Measurements from ENCODE around the gene PON3. TPM values are rescaled to one million over a fixed set of nuclear protein-coding genes. Genes with fewer than 3 reads are reported as not detected.

PON3 gene
- total and polyA plus RNA-seq, 2 of the 8 experiments (the other 6 are each of a cell fraction or from before 2014, with no cell fraction given), result not detected

DNA sequence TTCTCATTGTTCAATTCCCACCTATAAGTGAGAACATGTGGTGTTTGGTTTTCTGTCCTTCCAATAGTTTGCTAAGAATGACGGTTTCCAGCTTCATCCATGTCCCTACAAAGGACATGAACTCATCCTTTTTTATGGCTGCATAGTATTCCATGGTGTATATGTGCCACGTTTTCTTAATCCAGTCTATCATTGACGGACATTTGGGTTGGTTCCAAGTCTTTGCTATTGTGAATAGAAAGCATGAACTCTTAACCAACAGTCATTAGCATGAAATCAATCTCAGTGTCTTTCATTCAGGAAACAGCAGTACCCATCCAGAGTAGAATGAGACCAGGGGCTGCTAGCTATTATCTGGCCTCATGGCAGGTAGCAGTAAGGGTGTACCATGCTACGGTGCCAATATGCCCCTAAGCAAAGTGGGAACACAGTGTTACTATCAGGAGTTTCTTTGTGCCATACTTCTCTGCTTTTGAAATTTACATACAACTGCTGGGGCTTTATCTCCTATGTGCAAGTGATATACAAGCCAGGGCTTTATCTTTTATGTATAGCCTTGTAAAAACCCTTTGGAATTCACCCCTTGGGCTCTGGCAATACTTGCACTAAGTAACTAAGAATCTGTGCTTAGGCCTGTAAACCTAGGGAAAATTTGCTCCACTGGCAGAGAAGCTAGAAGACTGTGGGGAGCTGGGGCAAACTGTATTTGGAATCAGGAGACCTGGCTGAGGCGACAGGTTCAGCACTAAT, 33.2 kb upstream of the PON3 start:
- Histone ChIP-seq H2AK5ac (ENCODE audit: low read depth, low read length) (no peak overlapping the region), H3K4ac (replicated peaks; ENCODE audit: insufficient read length, low read depth, low read length) (no peak overlapping the region), H4K8ac (ENCODE audit: extremely low read depth, insufficient read depth, low read length) (no peak overlapping the region), H3K36me3 (ENCODE audit: control insufficient read depth in 2 of 4, insufficient read depth in 4 of 4, low read length in 3 of 4) (no peaks in the 10 kb centered on the region), H3K79me2 (ENCODE audit: control insufficient read depth in 1 of 2, insufficient read depth in 2 of 2, low read length in 2 of 2) (peaks cover 0 to 15% of the 10 kb centered on the region in 2 experiments; a peak in 1 of 4 replicates), H3K56ac (replicated peaks; ENCODE audit: insufficient read length, low read depth, low read length) (no peak overlapping the region), H3K27ac (ENCODE audit: low read depth, low read length) (no peak overlapping the region), H3K27me3 (replicated peaks in 1 of 4; ENCODE audit: control insufficient read depth in 3 of 4, extremely low read depth in 1 of 4, insufficient read depth in 3 of 4, low read length in 3 of 4) (peaks cover 0 to 1% (median 0%) of the 10 kb centered on the region in 4 experiments; a peak in 1 of 7 replicates), H4K5ac (ENCODE audit: insufficient read length, low read depth, low read length) (no peak overlapping the region), H2BK5ac (ENCODE audit: low read depth, low read length) (no peak overlapping the region), H3K4me1 (replicated peaks in 1 of 4; ENCODE audit: control insufficient read depth in 3 of 4, insufficient read depth in 4 of 4, low read length in 3 of 4) (peaks cover 0 to 12% (median 4%) of the 10 kb centered on the region in 4 experiments; a peak in 4 of 7 replicates), H2BK12ac (ENCODE audit: low read depth, low read length) (no peak overlapping the region), H3K18ac (ENCODE audit: extremely low read depth, low read length) (no peak overlapping the region), H4K91ac (replicated peaks; ENCODE audit: insufficient read length, low read length) (no peak overlapping the region), H2AFZ (ENCODE audit: low read length) (no peak overlapping the region), H3K23ac (ENCODE audit: insufficient read length) (no peak overlapping the region), H3K4me2 (ENCODE audit: insufficient read depth in 1 of 2, low read depth in 2 of 2, low read length in 2 of 2) (no peak overlapping the region), H3K23me2 (ENCODE audit: low read depth, low read length) (no peaks in the 10 kb centered on the region), H2BK20ac (ENCODE audit: low read length) (no peak overlapping the region), H3K79me1 (ENCODE audit: low read depth, low read length) (no peaks in the 10 kb centered on the region; the same call in 1 of the 2 replicates), H3K9me3 (ENCODE audit: insufficient read depth in 2 of 2, low read depth in 1 of 2, low read length in 1 of 2) (peaks cover 0 to 5% of the 10 kb centered on the region in 2 experiments; a peak in 1 of 4 replicates), H2BK120ac (replicated peaks; ENCODE audit: low read depth, low read length) (no peak overlapping the region), H3K4me3 (ENCODE audit: extremely low read depth in 1 of 4, insufficient read depth in 2 of 4, low read depth in 3 of 4, low read length in 4 of 4) (no peak overlapping the region), H3K9ac (replicated peaks in 1 of 4; ENCODE audit: extremely low read depth in 1 of 4, low read depth in 3 of 4, low read length in 3 of 4) (no peak overlapping the region), H3K14ac (ENCODE audit: insufficient read length) (no peak overlapping the region), H4K20me1 (replicated peaks in 1 of 2; ENCODE audit: control insufficient read depth in 1 of 2, insufficient read depth in 2 of 2, low read length in 2 of 2) (peaks cover 0 to 3% of the 10 kb centered on the region in 2 experiments), H2BK15ac (ENCODE audit: low read length) (no peak overlapping the region)
- DNase-seq (ENCODE audit: low read depth in 1 of 2, low spot score in 2 of 2) (no peak), FAIRE-seq (no peak)
- ChIA-PET POLR2A (ENCODE audit: partially characterized antibody) (interaction anchor here (0.8 kb wide), 1 partner anchor 25 kb away, joined by 3 read pairs; no protein-coding TSS in a partner anchor), CTCF (ENCODE audit: partially characterized antibody) (interaction anchor here (0.6 to 1.8 kb wide), 5 partner anchors 34 to 702 kb away, joined by 3 to 5 read pairs (median 3); partner anchors contain the start of gene PON3)
- WGBS, 2 experiments (ENCODE audit: extremely low coverage in 1 of 2, insufficient coverage in 1 of 2, insufficient read length in 1 of 2, insufficient replicate concordance in 2 of 2, low coverage in 1 of 2, low lambda C conversion rate in 2 of 2, missing lambda C conversion rate in 1 of 2), result 74% methylated on average over 5 of the region's 5 CpGs; no CpG with 5 or more reads in 1 of the 2 experiments
- TF ChIP-seq RFX5 (IDR thresholded peaks at IDR 0.05; ENCODE audit: borderline replicate concordance, low read depth, low read length), result no peak
- TF ChIP-seq SP4 (IDR thresholded peaks at IDR 0.05; ENCODE audit: low read length), result no peak
- no peak for TF ChIP-seq PHF8 (conservative IDR thresholded peaks at IDR 0.05; ENCODE audit: low read depth, low read length)
- no peak for TF ChIP-seq NRF1 (IDR thresholded peaks at IDR 0.05; ENCODE audit: low read depth, low read length)
- TF ChIP-seq GABPA (IDR thresholded peaks at IDR 0.05; ENCODE audit: borderline replicate concordance, insufficient read depth, low read length), result no peak
- no peak for TF ChIP-seq TEAD4 (IDR thresholded peaks at IDR 0.05; ENCODE audit: low read depth, low read length)
- TF ChIP-seq HDAC6 (IDR thresholded peaks at IDR 0.05; ENCODE audit: low read depth, low read length), result no peak
- no peak for TF ChIP-seq POU5F1 (IDR thresholded peaks at IDR 0.05; ENCODE audit: low read depth, low read length)
- TF ChIP-seq CREB1 (IDR thresholded peaks at IDR 0.05), result no peak
- TF ChIP-seq CBX8 (IDR thresholded peaks at IDR 0.05; ENCODE audit: borderline replicate concordance, low read depth, low read length), result no peak
- no peak for TF ChIP-seq FOSL1 (IDR thresholded peaks at IDR 0.05; ENCODE audit: insufficient read depth, low read depth, low read length)
- TF ChIP-seq SAP30 (IDR thresholded peaks at IDR 0.05; ENCODE audit: insufficient read depth, insufficient replicate concordance, low read length), result no peak
- TF ChIP-seq RBBP5 (IDR thresholded peaks at IDR 0.05; ENCODE audit: borderline replicate concordance, low read depth, low read length), result no peak
